Upper lobe of right lung (tissue), 1 donor: ENCODE data around the gene TBX3. TPM values are rescaled to one million over a fixed set of nuclear protein-coding genes. Genes with fewer than 3 reads are reported as not detected.
A peak's percentile ranks its signal among the peaks of the same experiment; 100 is the strongest.

Experiments
- ATAC-seq: fragments of 200-7000 bp; cut with Tn5 transposase; one replicate; pipeline ENCODE4 v1.9.1; 2020; ENCODE audit warnings: mild to moderate bottlenecking, moderate library complexity
- DNase-seq: peaks from one replicate; pipeline ENCODE4 v3.0.0-alpha.2; 2020
- H3K27ac ChIP-seq: fragments of 200-600 bp; one replicate; pipeline ENCODE4 v1.8.0; 2022
- H3K27me3 ChIP-seq: fragments of 200-600 bp; one replicate; pipeline ENCODE4 v1.8.0; 2022; ENCODE audit warnings: mild to moderate bottlenecking
- H3K36me3 ChIP-seq: fragments of 200-600 bp; one replicate; pipeline ENCODE4 v1.8.0; 2022
- H3K4me1 ChIP-seq: fragments of 200-600 bp; one replicate; pipeline ENCODE4 v1.8.0; 2022
- H3K4me3 ChIP-seq: fragments of 200-600 bp; one replicate; pipeline ENCODE4 v1.8.0; 2022; ENCODE audit warnings: mild to moderate bottlenecking
- H3K9me3 ChIP-seq: fragments of 200-600 bp; one replicate; pipeline ENCODE4 v1.8.0; 2022
- CTCF ChIP-seq: fragments of 200-600 bp; IDR thresholded peaks from one replicate; pipeline ENCODE4 v1.8.0; 2022; ENCODE audit warnings: antibody characterized with exemption
- intact Hi-C: fragments of 100-400 bp; cut with DNase I; formaldehyde crosslinking; loops from one replicate; pipeline ENCODE4 v1.11.0; 2022
- total RNA-seq: library from RNA; stranded (reverse); fragmentation: NEBNext Ultra II Directional; extraction: Animal tissue kit (Norgen Biotek cat#: 25700); gene quantifications from one replicate; pipeline ENCODE4 v1.2.1, GENCODE V29; 2021
- donor health status: DM: no; HTN: yes; CAD: no; lungs with severe emphysema.

Gene TBX3
- total RNA-seq, 1 donor from 2014 or later: 35.9 TPM

GRCh38 chr12:114662512-114663177, 21.3 kb downstream of the TBX3 start:
- DNase-seq (peak; percentile 79), ATAC-seq (peak; percentile 76)
- Histone ChIP-seq H3K4me1 (no peaks in the 10 kb centered on the region), H3K36me3 (no peaks in the 10 kb centered on the region), H3K9me3 (no peaks in the 10 kb centered on the region), H3K4me3 (no peak overlapping the region), H3K27ac (no peak overlapping the region), H3K27me3 (peaks cover 44% of the 10 kb centered on the region)
- peak; percentile 99 for TF ChIP-seq CTCF
- intact Hi-C loops: loop anchor here (5.0 kb wide), 1 partner anchor 1255 kb away; no protein-coding TSS in a partner anchor

- Histone ChIP-seq H3K27ac (no peak overlapping the region), H3K4me3 (no peak overlapping the region), H3K9me3 (no peaks in the 10 kb centered on the region), H3K27me3 (peaks cover 30% of the 10 kb centered on the region), H3K36me3 (no peaks in the 10 kb centered on the region), H3K4me1 (no peaks in the 10 kb centered on the region)
- no peak for TF ChIP-seq CTCF
- no peak for DNase-seq
- intact Hi-C loops: loop anchor here (5.0 kb wide), 1 partner anchor 1256 kb away; no protein-coding TSS in a partner anchor
- ATAC-seq: no peak
Measured at GRCh38 chr12:114661245-114661644, 22.7 kb downstream of the TBX3 start.

GRCh38 chr12:114659084-114659483, 24.9 kb downstream of the TBX3 start:
- Histone ChIP-seq H3K27me3 (peaks cover 10% of the 10 kb centered on the region), H3K36me3 (no peaks in the 10 kb centered on the region), H3K4me3 (no peak overlapping the region), H3K4me1 (no peaks in the 10 kb centered on the region), H3K9me3 (no peaks in the 10 kb centered on the region), H3K27ac (no peak overlapping the region)
- TF ChIP-seq CTCF: no peak
- intact Hi-C loops: no loop called here
- DNase-seq: no peak
- ATAC-seq: no peak

DNA sequence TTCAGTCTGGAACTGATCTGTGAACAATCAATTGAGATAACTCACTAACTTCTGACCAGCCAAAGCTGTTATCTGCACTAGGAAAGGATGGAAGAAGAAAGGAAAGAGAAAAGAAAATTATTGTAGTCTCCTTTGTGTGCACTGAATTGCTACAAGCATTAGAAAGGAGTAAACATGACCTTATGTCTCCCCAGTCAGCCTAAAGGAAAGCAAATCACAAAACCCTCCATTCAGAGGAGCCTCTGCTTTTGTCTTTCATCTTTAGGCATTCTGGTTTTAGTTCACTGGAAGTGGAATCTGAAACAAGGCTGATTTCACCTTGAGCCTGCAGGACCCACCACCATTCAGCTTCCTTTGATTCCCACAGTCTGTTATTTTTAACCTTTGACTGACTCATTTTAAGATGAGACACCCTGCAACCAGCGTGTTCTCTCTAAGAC, 26.0 kb downstream of the TBX3 start:
- Histone ChIP-seq H3K27me3 (peaks cover 4% of the 10 kb centered on the region), H3K9me3 (no peaks in the 10 kb centered on the region), H3K4me1 (no peaks in the 10 kb centered on the region), H3K27ac (no peak overlapping the region), H3K36me3 (no peaks in the 10 kb centered on the region), H3K4me3 (no peak overlapping the region)
- DNase-seq: no peak
- intact Hi-C loops: no loop called here
- TF ChIP-seq CTCF: no peak
- ATAC-seq: no peak

DNA sequence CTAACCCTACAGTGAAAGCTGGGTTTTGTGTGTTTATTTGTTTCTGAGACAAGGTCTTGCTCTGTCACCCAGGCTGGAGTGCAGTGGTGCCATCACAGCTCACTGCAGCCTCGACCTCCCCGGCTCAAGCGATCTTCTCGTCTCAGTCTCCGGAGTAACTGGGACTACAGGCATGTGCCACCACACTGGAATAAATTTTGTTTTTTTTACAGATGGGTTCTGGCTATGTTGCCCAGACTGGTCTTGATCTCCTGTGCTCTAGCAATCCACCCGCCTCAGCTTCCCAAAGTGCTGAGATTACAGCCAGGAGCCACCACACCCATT, 26.4 kb downstream of the TBX3 start:
- ATAC-seq: no peak

More for the DNA sequence above, 26.4 kb downstream of the TBX3 start:
- H3K9me3 ChIP-seq: no peaks in the 10 kb centered on the region
- no peak overlapping the region for H3K27ac ChIP-seq
- no peaks in the 10 kb centered on the region for H3K4me1 ChIP-seq
- no peak for DNase-seq
- no peaks in the 10 kb centered on the region for H3K36me3 ChIP-seq
- H3K27me3 ChIP-seq: no peaks in the 10 kb centered on the region
- intact Hi-C loops: no loop called here
- no peak for TF ChIP-seq CTCF
- no peak overlapping the region for H3K4me3 ChIP-seq
